Islet of Langerhans (tissue), 1 donor: ENCODE measurements around the gene RAB26.
"Not testable (repeated sequence)": the region's sequence is repeated elsewhere in the genome, so short reads cannot be mapped to it uniquely, and the experiment has no call there.

Experiments
- FAIRE-seq: peaks from one replicate; lab custom pipeline; 2011; peaks lifted over from hg19 to GRCh38; lab: Jason Lieb, UNC

Gene RAB26, protein sequence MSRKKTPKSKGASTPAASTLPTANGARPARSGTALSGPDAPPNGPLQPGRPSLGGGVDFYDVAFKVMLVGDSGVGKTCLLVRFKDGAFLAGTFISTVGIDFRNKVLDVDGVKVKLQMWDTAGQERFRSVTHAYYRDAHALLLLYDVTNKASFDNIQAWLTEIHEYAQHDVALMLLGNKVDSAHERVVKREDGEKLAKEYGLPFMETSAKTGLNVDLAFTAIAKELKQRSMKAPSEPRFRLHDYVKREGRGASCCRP

DNA sequence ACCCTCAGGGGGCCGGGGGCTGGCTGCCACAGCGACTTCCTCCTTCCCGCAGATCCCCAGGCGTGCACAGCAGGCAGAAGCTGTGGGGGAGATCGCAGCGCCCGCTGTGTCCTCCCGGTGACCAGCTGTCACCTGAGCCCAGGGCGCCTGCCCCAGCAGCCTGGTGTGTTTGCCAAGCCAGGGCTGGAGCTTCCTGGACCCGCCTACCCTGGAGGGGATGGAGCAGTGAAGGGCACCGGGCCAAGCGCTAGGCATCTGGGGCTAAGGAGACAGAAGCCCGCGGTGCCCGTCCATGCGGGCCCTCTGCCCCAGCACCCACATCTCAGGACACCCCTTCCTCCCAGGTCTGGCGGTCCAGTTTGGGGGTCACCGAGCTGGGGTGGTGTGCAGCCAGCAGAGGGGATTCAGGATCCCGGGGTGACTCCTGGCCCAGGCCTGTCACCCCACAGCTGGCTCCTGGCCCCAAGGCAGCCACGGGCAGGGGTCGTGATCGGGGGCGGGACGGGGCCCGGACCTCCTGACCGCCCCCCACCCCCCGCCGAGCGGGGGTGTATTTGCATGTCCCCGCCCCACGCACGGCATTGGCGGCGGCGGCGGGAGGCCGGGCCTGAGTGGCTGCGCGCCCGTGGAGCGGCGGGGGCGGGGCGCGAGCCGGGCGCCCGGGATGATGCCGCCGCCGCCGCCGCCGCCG is at the start of gene RAB26:
Gene RAB26, plus strand, starts transcription at position 645 of the 691 bp plus-strand sequence. CDS start 159 bp downstream, outside the sequence.
- no peak for FAIRE-seq

DNA sequence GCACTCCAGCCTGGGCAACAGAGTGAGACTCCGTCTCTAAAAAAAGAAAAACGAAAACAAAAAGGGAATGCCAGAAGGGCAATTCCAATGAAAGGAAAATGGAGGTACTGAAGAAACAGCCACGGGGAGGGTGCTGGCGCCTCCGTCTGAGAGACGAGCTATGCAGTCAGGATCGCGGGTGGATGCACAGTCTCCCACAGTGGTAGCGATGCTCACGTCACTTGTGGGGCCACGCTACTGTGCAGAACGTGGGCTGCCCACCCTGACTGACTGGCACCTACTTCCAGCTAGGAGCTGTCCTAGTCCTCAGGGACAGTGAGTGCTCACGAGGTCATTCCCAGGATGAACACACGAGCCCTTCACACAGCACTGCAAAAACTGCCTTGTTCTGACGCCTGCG is 46.8 kb upstream of the RAB26 start:
- FAIRE-seq: not testable (repeated sequence)

DNA sequence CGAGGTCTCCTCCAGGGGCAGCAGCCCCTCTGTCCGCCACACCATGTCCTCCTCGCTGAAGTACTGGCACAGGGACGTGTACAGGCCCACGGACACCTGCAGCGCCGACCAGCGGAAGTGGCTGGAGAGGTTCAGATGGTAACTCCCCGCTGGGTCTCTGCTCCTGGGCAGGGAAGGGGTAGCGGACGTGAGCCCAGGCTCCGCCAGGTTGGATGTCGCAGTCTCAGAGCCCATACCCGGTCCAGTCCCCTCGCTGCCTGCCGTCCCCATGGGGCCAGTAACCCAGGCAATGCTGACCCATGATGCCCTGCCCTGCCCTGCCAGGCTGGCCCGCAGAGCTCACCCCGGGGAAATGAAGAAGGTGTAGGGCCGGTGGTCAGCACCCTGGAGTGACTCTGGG is 46.0 kb upstream of the RAB26 start:
- no peak for FAIRE-seq

DNA sequence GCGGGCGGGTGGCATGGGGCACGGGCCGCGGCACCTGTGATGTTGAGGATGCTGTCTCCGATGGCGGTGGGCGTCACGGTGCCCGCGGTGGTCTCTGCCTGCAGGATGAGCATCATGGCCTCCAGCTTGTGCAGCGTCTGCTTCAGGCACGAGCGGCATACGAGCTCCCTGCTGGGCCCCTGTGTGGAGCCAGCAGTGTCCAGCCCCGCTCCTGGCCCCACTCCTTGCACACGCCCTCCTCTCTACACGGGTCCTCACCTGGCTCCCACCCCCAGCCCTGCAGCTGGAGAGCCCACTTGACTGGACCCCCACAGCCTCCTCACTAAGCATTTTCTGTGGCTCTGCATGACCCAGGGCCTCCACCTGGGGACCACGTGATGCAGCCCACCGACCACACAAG is 44.0 kb upstream of the RAB26 start:
- FAIRE-seq: not testable (repeated sequence)

DNA sequence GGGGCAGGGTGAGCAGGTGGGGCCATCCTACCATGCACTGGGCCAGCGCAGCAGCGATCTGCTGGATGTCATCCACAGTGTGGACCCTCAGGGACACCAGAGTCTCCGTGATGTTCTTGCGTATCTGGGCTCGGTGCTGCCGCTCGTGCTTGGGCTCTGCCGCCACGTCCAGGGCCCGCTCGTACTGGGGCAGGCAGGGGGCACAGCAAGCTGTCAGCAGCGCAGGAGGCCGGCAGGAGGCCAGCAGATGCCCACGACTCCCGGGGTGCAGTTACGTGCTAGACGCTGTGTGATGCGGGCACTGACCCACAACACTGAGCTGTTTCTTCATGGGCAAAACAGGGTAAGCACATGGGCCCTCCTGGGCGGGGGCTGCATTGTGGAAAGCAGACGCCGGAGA is 43.1 kb upstream of the RAB26 start:
- FAIRE-seq: not testable (repeated sequence)

DNA sequence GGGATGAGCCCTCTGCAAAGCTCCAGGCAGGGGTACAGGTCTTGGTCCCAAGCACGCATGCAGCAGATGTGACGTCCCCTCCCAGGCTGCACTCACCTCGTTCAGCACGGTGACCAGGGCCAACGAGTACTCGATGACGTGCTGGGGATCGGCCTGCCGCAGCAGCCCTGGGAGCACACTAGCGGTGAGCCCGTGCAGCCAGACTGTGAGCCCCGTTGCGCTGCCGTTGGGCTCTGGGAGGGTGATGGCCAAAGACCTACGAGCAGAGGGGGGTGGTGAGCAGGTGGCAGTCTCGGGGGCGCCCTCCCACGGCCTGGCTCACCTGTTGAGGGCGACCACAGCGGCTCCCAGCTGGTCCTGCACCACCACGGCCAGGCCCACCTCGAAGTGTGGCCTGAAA is 42.7 kb upstream of the RAB26 start:
- FAIRE-seq: not testable (repeated sequence)

DNA sequence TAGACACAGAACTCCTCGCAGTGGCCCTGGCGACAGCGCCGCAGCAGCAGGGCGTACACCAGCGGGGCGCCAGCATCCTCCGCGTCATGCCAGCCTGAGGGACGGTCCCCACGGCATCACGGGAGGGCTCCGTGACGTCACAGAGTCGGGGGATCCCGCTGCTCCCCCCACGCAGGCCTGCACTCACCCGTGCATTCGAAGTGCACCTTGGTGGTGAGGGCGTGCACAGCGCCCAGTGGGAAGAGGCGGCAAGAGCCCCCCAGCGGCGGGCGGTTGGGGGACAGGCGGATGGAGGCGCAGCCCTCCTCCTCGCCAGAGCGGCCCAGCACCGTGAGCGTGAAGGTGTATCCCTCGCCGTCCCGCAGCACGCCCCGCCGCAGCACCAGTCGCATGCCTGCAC is 42.2 kb upstream of the RAB26 start:
- FAIRE-seq: not testable (repeated sequence)

DNA sequence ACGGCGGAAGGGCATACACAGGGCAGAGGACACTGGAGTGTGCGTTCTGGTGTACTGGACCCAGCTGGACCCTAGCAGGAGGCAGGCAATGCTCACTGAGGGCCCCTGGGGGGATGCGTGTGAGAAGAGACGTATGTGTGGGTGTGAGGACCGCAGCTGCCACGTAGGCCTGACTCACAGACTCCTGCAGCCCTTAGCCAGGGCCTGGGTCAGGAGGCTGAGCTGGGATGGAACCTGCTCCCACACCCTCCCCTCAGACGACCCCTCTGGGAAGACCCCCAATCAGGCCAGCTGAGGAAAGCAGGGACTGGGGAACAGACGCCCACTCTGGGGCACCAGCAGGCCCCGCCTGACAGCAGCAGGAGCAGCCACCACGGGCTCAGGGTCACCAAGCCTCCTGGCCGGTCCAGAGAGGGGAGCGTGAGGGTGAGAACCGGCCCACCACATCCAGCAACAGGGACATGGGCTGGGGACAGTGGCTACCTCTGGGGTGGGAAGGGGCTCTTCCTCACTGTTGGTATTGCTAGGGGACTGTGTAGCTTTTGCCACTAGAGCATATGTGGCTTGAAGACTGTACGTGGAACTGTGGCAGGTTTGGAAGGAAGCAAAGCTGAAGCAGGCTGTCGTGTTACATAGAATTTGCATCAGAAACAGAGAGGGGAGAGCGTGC is 41.2 kb upstream of the RAB26 start:
- not testable (repeated sequence) for FAIRE-seq

DNA sequence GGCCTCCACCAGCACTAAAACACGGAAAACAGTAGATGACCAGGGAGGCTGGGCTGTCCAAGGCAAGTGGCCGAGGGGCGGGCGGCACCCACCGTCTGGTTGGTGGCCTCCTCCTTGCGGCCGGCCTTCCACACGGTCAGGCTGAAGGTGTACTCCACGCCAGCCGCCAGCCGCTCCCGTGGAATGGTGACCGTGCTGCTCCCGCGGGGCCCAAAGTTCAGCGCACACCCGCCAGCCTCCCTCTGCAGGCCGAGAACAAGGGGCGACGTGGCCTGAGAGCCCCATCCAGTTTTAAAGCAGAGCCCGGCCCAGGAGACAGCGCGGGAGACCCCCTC is 40.7 kb upstream of the RAB26 start:
- FAIRE-seq: not testable (repeated sequence)

DNA sequence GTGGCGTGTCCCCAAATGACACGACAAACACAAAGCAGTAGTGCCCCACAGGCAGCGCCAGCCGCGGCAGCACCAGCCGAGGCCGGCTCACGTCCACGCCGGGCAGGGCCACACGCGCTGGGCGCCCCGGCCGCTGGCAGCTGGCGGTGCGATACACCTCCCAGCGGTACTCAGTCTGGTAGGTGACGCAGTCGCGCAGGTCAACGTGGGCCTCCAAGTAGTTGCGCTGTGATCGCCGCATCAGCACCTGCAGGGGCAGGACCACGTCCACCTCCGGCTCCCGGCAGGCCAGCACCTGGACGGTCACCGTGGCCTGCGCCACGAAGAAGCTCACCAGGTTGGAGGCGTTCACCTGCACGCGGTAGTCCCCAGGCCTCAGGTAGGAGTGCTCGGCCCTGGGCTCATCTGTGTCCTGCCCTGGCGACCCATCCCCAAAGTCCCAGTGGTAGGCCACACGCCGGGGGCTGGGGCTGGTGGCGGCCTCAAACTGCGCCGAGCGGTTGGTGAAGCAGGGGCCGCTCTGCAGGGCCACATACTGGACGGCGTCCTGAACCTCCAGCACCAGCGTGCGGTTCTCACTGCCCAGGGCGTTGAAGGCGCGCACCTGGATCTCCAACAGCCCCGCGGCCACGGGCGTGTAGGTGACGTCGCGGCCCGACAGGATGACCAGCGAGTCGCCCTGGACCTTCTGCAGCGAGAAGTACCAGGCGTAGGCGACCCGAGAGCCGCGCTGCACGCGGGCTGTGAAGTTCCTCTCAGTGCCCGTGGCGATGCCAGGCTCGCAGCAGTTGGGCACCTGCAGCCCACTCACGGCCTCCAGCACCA is 39.8 kb upstream of the RAB26 start:
- FAIRE-seq: not testable (repeated sequence)

DNA sequence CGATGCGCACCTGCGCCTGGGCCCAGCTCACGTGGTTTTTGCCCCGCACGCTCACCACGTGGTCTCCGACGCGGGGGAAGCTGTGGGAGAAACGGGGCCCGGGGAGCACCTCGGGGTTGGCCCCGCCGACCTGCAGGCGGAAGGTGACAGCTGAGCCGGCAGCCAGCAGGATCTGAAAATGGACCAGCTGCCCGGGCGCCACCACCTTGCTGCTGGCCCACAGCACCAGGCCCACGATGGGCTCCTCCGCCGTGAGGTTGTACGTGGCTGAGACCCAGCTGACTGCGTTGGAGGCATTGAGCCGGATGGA is 39.2 kb upstream of the RAB26 start:
- not testable (repeated sequence) for FAIRE-seq

DNA sequence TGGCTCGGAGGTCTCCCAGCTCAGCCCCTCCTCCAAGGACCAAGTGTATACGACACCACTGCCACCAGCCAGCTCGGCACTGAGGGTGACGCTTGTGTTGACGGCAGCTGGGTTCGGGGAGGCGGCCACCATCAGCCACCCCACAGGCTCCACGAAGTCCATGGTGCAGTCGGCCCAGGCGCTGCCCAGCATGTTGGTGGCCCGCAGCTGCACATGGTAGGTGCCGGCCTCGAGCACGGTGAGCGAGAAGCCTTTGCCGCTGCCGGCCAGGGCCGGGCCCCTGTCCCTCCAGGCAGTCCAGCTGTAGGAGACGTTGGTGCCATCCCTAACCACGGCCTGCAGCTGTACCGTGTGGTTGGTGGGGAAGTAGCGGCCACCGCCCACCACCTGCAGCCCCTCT is 38.6 kb upstream of the RAB26 start:
- FAIRE-seq: not testable (repeated sequence)

DNA sequence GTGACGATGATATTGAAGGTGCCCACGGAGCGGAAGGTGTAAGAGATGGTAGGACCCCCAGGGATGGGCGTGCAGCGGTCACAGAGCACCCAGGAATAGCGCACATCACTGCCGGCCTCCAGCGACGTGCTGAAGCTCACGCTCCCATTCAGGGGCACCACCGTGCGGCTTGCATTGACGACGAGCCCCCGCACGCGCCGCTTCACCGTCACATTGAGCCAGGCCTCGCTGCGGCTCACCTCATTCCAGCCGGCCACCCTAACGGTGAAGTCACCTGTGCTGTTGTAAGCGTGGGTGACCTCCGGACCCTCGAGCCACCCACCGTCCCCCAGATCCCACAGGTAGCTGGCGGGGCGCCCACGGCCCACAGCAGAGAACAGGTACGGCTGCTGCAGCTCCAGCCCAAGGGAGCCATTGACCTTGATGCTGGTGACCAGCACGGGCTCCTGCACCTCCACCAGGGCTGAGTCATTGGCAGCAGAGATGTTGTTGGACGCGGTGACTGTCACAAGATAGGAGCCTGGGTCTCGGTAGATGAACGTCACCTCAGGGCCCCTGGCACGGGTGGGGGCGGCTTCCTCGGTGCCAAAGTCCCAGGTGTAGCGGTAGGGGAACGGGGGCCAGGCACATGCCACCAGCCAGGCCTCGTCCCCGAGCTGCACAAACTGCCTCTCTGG is 38.0 kb upstream of the RAB26 start:
- not testable (repeated sequence) for FAIRE-seq

DNA sequence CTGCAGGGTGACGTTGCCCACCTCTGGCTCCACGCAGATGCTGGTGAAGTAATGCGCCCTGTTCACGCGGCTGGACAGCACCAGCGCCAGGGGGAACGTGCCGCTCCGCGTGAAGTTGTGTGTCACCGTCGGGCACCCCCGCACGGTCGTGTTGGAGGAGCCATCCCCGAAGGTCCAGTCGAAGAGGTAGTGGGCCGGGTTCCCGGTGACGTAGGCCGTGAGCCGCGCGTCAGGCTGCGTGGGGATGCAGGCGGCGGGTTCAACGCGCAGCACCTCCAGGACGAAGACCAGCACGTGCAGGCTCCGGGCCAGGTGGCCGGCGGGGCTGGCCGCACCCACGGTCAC is 37.4 kb upstream of the RAB26 start:
- FAIRE-seq: not testable (repeated sequence)

DNA sequence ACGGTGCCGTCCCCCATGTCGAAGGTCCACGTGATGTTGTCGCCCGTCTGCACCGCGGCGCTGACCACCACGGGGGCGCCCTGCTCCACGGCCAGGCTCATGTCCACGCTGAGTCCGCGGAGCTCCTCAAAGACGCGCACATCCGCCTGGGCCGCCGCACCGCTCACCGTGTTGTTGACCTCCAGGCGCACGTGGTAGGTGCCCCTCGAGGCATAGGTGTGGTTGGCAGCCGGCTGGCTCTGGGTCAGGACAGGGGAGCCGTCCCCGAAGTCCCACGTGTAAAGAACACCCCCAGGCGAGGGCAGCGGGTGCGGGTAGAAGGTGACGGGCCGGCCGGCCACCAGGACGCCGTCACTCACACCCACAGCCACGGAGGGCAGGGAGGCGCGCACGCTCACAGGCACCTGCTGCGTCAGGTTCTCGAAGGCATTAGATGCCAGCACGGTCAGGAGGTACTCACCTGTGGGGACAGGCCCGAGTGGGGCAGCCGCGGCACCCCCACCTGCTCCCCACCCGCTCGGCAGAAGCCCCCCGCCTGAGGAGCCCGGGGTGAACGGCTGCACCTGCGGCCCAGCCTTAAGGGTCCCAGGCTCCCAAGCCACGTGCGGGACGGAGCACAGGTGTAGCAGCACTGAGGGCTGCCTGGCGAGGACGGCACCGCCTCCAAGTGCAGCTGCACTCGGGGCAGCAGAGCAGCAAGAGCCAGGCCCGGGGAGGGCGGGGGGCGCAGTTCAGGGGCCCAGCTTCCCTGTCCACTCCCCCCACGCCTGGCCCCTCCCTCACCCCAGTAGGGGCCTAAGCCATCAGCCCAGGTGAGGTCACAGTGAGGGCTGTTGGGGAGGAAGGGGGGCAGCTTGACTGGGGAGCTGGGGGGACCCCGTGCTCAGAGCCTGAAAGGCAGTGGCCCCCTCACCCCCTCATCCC is 36.8 kb upstream of the RAB26 start:
- not testable (repeated sequence) for FAIRE-seq

DNA sequence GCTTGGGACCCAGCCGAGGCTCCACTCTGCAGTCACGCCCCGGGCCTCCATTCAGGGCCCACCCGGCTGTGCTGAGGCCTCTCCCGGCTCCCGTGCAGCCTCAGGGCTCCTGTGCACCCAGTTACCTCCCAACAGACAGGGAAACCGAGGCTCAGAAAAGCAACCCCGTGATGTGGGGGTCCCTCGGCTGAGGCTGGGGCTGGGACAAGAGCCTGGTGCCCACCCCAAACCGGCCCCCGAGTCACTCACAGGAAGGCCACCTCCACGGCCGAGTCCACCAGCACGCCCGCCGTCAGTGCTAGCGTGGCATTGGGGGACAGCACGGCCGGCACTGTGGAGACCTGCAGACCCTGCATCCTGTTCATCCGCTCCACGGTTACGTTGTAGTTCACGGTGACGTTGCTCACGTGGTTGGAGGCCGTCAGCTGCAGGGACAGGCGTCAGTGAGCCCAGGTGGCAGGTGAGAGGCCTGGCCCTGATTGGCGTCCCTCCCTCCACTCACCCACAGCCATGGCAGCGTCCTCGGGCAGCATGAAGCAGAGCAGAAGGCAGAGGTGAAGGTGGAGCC is 35.8 kb upstream of the RAB26 start:
- not testable (repeated sequence) for FAIRE-seq

DNA sequence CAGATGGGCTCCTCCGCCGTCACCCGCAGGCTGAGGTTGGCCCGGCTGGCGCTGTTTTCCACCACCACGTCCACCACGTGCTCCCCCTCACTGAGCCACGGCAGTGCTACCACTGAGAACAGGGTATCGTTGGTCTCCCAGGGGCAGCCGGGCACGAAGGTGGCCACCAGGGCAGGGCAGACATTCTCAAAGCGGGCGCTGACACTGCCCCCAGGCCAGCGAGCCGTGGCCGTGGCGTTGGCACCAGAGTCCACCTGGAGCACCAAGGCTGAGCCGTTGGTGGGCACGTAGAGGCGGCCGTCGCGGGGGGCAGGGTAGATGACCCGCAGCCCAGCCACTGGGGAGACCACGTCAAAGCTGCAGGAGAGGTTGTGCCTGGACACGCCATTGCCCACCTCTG is 34.2 kb upstream of the RAB26 start:
- FAIRE-seq: not testable (repeated sequence)

DNA sequence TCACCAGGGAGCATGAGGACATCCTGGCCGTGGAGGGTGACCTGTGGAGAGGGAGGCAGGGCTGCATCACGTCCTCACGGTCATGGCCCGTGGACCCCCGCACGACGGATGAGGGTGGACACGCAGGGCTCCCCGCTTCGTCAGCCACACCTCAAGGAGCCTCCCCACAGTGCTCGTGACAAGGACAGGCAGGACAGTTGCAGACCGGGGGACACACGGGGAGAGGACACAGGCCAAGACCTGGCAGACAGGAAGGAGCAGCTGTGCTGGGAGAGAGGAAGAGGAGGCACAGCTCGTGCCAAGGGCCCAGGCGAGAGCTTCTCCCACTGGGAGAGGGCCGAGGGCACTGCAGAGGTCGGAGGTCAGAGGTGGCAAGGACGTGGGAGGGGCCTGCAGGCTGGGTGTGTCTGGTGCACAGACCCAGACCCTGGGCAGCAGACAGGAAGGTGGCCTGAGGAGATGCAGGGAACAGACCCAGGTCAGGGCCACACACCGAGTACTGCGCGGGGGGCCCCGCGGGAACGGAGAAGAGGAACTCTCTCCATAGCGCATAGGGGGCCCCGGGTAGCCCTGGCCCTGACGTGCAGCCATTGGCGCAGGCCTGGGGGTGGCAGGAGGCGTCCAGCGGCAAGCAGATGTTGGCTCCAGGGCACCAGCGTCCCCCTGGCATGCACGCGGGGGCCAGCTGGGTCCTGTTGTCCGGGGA is 33.4 kb upstream of the RAB26 start:
- FAIRE-seq: not testable (repeated sequence)

DNA sequence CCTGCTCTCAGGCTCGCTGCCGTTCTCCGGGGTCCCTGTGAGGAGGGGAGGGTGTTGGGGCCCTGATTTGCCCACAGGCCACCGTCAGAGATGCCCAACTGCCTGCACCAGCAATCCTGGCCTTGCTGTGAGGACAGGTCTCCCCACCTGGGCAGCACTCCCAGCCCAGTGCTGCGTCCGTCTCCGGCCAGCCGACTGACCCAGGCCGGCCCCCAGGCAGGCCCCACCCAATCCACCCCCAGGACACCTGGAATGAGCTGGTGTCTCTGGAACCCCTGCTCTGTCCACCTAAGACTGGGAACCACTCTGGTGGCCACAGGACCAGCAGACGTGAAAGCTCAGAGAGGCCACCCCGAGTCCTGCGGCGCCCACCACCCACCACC is 32.8 kb upstream of the RAB26 start:
- no peak for FAIRE-seq

DNA sequence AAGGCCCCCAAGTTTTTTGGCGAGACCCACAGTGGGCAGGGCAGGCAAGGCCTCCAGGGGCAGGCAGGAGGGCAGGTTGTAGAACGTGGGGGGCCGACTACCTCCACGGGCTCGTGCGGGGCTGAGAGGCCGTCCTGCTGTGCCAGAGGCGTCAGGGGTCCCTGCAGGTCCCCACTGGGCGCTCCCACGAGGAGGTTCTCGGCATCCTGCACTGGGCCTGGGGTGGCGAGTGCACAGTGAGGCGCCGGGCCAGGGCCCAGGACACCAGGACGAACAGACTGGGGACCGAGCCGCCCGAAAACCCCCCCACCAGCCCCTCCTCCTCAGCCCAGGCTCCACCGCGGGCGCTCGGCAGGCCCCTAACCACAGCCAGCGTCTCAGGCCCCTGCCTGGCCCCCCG is 32.0 kb upstream of the RAB26 start:
- not testable (repeated sequence) for FAIRE-seq
